GM21576 (cell line): ENCODE results near the gene IL17REL.

Experiments
- ATAC-seq: cut with Tn5 transposase; IDR thresholded peaks from one replicate; pipeline ENCODE4 v1.9.1; 2021; ENCODE audit warnings: mild to moderate bottlenecking, moderate library complexity; ENCODE audit not compliant: unreplicated experiment

IL17REL gene

DNA sequence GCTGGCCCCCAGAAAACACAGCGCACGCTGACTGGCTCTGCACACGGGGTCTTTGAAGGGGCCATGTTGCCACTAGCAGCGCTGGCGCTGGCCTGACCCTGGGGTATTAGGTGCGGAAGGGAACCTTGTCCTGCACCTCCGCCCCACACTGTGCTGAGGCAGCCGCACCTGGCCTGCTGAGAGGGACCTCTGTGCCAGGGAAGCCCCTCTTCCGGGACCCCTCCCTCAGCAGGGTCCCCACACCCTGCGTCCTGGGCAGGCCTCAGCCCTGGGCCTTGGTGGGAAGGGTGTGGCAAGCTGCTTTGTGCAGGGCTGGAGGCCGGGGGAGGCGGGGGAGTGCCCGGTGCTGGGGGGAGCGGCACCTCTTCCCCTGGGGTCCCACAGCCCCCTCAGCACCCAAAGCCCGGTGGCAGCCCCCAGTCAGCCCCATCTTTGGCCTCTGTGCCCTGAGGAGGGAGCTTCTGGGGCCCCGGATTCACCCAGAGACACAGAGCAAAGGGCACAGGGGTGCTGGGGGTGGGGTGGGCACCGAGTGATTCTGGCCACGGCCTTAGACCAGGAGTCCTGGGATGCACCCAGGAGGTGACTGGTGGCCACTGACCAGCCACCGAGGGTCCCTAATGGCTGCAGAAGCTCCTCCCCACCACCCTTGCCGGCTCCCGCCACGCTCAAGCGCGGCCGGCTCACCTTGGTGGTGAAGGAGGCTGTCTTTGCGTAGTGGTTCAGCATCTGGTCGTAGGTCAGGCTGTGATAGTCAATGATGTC lies 34.1 kb upstream of the IL17REL start:
- ATAC-seq = no peak

DNA sequence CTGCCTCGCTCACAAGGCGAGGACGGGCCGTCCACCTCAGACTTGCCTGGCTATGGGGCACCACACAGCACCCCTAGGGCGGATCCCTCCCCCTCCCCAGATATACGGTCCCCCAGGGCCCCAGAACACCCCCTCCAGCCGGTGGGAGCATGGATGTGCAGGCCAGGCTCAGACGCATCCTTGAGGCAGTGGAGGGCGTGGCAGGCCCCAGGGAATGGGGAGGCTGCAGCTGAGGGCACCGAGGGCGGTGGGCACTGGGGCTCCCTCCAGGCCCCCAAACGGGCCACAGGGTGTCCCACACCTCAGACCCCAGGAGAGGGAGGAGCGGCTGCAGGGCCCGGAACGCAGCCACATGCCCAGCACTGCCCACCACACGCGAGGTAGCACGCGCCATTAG lies 33.5 kb upstream of the IL17REL start:
- no peak for ATAC-seq

GRCh38 chr22:50045211-50046018 lies 32.9 kb upstream of the IL17REL start:
- ATAC-seq = no peak

GRCh38 chr22:50044485-50045118 lies 32.0 kb upstream of the IL17REL start:
- ATAC-seq = no peak

DNA sequence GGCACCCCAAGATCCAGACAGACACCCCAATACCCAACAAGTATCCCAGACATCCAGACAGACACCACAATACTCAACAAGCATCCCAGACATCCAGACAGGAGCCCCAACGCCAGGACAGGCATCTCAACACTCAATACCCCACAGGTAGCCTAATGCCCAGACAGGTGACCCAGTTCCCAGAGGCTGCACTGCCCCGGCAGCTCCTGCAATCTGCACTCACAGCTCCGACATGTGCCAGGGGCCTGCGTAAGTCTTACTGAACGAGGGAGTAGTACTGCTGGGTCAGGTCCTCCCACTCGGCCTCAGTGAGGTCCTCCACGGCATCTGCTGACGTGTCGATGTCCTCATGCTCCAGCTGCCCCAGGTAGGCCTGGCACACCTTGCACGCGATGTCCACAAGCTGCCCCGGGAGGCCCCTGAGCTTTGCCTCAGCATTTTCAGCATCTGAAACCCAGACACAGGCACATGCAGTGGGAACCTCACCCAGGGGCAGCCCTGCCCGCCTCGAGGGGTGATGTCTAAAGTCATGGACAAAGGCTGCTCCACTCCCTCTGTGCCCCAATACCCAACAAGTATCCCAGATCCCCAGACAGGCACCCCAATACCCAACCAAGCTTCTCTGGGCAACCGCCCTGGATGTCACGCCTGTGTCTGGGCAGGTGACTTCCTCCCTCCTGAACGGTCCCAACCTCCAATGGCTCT lies 28.9 kb upstream of the IL17REL start:
- ATAC-seq = no peak

DNA sequence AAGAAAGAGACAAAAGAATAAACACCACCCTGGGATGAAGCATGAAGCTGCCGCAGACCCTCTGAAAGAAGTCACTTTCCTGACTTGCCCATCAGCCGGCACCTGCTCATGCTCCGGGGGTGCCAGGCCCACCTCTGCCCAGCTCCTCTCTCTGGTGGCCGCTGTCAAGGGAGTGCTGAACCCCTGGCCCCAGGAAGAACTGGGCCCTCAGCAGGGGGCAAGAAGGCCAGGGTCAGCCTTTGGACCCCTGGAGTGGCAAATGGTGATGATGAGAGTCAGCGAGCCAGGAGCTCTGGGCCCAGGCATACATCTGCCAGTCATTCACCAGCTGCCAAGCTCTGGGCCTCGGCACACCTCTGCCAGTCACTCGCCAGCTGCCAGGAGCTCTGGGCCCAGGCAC lies 28.2 kb upstream of the IL17REL start:
- ATAC-seq = no peak

DNA sequence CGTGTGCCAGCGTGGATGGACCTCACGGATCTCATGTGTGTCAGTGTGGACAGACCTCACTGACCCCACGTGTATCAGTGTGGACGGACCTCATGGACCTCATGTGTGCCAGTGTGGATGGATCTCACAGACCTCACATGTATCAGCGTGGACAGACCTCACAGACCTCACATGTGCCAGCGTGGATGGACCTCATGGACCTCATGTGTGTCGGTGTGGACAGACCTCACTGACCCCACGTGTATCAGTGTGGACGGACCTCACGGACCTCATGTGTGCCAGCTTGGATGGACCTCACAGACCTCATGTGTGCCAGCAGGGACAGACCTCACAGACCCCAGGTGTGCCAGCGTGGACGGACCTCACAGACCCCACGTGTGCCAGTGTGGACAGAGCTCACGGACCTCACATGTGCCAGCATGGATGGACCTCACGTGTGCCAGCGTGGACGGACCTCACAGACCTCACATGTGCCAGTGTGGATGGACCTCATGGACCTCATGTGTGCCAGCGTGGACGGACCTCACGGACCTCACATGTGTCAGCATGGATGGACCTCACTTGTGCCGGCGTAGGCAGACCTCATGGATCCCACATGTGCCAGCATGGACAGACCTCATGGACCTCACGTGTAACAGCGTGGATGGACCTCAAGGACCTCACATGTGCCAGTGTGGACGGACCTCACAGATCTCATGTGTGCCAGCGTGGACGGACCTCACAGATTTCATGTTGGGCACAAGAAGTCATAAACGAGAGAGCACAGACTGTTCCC lies 27.3 kb upstream of the IL17REL start:
- ATAC-seq = no peak

GRCh38 chr22:50035976-50036724 lies 23.6 kb upstream of the IL17REL start:
- ATAC-seq = no peak

GRCh38 chr22:50035131-50035881 lies 22.7 kb upstream of the IL17REL start:
- no peak for ATAC-seq

DNA sequence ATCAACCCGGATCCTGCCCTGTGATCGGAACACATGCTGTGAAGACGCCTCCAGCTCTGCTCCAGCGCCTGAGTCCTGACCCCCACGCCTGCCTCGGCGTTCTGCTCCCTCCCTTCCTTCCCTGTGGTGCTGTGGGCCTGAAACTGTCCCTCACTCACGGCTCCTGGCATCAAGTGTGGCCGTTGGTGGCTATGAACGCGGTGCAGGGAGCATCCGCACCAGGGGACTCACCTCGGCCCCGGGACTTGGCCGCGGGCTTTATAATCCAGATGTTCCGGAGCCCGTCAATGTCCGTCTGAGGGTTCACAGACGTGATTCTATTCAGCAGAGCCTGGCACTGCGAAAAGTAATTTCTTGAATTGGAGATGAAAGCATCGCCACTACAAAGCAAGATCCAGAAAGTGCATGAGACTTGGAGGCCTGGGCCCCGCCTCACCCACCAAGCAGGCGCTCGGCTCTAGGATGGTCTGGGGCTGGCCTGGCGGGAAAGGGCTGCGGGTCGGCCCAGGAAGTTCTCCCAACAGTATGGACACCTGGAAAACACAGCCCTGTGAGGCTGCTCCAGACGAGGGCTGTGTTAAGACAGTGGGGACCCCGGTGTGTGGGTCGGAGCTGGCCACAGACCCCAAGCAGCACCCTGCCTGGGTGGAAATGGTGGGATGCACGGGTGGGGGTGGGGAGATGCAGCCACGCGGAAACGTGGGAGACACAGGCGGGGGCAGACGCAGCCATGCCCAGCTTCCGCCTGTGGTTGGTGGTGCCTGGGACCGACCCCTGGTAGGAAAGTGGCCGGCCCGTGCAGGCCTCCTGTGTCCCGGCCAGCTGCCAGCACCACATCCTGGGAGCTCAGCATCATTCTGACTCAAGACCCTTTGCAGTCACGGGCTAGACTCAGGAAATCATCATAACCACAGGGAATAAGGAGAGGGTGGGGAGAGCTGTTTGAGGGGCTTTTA lies 21.8 kb upstream of the IL17REL start:
- ATAC-seq = no peak

- ATAC-seq = no peak
These were observed 20.5 kb upstream of the IL17REL start for GRCh38 chr22:50032941-50033601.

DNA sequence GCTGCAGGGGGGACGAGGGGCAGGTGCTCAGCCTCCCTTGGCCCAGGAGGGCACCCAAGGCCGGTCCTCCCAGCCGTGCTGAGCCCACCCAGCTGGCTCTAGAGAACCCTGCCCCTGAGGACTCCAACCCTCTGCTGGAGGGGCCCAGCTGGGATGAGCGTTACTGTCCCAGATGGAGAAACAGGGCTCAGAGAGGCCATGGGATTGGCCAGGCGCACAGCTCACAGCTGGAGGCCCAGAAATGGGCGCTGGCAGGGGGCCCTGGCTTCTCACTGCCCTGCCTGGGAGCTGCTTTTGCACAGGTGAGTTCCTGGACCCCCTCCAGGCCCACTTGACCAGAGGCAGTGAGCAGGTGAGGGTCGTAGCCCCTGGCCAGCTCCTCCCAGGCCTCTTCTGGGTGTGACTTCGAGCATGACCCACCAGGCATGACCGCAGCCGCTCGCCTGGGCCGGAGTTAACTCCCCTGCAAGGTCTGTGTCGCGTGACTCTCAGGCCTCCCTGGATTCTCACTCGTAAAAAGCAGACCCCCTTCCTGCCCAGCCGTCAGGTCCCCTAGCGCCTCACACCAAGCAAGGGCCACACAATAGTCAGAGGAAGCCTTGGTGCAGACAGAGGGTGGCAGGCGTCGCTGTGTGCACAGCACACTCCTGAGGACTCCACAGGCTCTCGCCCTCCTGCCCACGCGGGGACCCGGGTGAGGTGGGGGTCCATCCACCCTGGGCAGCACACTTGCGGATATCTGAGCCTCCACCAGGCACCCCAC lies 19.7 kb upstream of the IL17REL start:
- no peak for ATAC-seq

DNA sequence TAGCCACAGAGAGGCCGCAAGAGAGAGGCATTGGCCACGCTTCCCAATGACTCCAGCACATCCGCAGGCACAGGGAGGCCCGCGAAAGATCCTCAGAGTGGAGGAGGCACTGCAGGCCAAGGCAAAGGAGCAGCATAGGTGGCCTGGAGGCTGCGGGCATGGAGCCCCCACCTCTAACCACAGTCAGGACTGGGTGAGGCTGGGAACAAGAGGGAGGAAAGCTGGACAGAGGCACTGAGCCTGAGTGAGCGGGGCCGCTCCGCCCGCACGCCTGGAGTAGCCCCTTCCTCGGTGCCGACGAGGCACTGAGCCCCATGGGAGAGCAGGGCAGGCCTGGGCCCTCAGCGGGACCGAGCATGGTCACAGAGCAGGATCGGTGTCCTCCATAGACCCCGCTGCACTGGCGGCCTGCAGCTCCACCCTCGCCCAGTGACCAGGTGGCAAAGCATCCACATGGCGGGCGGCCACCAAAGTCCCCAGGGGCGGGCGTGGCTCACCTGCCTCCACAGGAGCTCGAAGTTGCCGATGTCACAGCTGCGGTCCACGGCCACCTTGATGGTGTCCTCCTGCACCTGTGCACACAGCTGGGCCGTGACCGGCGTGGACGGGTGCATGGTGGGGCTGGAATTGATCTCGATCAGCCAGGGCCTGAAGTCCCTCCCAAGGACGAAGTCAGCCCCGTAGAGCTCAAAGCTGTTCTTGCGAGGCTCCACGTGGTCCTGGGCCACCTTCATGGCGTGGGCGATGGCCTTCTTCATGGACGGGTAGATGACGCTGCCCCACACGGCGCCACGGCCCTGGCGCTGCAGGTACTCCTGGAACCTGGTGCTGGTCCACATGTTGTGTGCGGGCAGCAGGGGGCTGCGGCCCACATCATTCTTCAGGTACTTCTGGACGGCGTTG lies 18.9 kb upstream of the IL17REL start:
- no peak for ATAC-seq

DNA sequence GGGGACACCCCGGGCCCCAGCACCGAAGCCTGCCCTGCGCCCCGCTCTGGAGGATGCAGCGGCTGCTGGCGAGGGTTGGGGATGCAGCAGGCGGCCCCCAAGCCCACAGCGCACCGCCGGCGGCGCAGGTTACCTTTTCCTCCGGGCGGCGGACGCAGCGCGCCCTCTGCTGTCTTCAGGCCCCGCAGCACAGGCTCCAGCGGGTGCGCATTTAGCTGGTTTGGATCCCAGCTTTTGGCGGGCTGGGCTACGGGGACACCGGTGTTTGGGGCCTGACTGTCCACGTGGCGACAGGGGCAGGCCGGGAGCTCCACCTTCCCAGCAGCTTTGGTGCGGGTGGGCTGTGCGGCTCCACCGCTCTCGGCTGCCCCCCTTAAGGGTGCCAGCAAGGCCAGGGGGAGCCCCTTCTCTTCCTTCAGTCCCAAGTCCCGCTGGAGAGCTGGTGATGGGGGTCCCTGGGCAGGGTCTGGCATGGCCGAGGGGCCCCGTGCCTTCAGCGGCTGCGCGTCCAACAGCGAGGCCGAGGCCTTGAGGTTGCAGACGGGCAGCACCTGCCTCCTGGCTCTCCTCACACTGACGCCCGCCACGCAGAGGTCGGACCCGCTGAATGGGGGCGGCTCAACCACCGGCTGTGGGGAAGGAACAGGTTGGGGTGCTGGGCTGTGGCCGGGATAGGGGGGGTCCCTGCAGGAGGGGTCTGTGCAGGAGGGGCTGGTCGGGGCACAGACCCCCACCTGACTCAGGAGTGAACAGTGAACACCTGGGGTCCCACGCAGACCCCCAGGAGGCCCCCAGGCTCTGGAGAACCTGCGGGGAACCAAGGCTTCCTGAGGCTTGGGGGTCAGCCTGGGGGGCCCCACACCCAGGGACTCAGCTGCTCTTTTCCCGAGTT lies 18.0 kb upstream of the IL17REL start:
- no peak for ATAC-seq
